Stimulated activated CD4-positive, alpha-beta T cell treated with anti-CD3 and anti-CD28 coated beads, Interleukin-4, amount 100 ng/mL, for 24 hours (primary cell): Measurements from ENCODE around the gene HMCN1.
"Not testable (repeated sequence)": the region's sequence is repeated elsewhere in the genome, so short reads cannot be mapped to it uniquely, and the experiment has no call there.

ENCODE experiments used
- DNase-seq: peaks from one replicate; pipeline ENCODE4 v3.0.0-alpha.2; 2020

The HMCN1 gene

DNA sequence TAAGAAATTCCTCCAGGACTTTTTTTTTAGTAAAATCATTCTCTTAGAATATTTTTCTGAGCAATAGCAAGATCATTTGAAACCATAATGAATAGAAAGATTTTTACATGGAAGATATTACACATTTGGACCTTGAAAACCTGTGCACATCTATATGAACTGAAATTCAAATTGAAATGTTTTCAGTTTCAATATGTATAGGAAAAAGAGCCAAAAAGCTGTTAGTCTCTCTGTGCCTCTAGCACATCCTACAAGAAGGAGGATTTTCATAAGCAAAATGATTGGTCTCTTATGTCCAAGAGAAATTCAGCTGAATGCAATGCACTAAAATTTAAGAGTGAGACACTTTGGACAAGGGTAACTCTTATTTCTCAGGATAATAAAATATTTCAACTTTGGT, 8.2 kb downstream of the HMCN1 start:
- no peak for DNase-seq

DNA sequence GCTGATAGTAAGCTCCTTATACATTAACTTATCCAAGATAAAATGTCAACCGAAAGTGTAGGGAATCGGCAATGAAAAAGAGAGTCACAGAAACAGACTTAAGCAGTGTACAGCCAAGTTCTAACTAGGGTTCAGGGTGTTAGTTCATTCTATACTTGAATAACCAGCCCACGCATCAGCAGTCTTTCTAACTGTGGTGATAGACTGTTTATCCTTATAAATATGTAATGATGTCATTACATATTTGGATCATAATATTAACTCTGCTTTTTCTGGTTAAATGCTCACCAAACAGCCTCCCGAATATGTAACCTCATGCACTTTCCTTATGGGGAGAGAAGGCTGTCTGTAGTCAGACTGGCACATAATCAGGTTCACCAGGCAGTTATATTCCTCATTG, 11.0 kb downstream of the HMCN1 start:
- DNase-seq, result no peak

DNA sequence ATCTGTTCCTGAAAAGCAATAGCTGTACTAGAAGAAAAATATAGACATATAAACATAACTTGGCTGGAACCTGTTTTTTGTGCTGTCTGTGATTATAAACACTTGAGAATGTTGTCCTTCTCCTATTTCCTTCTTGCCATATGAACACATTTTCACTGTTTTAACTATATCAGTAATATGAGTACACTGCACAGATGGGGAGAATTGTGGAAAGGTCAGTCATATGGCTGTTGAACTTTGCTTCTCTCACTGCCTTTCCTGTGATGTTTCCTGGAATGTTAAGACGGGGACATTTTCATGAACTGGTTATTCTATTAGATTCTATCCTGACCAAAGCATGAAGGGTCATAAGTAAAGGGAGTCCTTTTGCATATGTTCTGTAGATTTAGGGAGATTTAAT, 24.9 kb downstream of the HMCN1 start:
- no peak for DNase-seq

DNA sequence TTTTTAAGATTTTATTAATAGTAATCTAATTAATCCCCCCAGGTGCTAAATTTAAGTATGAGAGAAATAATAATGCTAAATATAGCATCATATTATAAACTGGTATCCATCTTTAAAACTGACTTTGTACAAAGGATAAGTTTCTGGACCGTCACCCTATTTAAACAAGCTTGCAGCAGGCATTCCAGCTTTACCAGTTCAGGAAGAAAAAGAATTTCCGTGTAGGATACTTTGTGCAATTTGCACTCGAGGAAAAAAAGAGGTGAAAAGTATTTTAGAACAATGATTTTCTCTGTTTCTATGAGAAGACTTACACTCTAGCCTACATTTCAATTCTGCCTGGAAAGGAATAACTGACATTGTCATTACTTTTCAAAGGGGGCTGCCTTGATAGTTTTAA, 27.6 kb downstream of the HMCN1 start:
- no peak for DNase-seq

DNA sequence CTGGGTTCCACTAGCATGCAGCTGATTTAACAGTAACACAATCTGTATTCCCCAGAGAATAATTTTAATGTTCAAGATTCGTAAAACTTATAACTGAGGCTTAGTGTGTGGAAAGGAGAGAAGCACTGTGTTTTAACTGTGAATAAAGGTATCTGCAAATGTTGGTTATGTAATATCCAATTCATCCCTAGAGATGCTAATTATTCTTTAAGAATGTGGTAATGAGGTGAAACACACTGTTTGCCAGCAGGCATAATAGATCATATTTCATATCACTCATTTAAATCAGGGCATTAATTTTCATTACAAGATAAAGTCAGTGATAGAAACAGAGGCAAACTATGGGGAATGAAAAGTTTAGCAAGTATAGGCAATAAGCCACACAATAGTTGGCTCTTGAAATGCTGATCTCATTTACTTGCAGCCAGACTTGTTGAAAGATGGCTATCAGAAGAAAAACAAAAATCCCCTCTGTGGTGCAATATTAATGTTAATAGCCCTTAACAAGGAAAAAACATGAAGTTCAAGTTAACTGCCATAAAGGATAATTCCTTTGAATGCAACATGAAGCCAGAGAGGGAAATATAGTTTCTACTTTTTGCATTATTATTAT, 33.4 kb downstream of the HMCN1 start:
- no peak for DNase-seq

GRCh38 chr1:185768371-185768770, 34.2 kb downstream of the HMCN1 start:
- no peak for DNase-seq

DNA sequence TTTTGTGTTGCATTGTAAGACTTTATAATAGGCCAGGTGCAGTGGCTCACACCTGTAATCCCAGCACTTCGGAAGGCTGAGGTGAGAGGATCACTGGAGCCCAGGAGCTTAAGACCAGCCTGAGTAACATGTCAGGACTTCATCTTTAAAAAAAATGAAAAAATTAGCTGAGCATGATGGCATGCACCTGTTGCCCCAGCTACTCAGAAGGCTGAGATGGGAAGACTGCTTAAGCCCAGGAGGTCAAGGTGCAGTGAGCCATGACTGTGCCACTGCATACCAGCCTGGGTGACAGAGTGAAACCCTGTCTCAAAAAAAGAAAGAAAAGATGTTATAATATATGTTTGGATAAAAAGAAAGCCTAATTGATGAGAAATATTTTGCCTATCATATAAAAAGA, 34.9 kb downstream of the HMCN1 start:
- no peak for DNase-seq

DNA sequence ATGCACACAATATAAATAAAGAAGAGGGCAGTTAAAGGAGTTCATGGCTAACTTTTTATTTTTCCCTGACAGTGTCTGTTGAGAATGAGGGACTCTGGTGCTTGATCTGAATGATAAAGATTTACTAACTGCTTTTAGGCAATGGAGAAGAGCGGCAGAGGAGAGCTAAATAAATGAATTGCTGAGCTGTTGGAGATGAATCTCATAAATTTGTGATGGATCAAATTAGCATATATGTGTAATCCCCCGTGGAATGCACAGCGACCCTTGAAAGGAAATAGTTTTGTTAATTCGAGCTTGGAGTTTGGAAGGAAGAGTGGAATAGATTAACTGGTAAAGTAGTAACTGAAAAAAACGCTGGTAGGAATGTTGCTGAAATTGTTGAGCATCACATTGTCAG, 40.2 kb downstream of the HMCN1 start:
- DNase-seq, result no peak

DNA sequence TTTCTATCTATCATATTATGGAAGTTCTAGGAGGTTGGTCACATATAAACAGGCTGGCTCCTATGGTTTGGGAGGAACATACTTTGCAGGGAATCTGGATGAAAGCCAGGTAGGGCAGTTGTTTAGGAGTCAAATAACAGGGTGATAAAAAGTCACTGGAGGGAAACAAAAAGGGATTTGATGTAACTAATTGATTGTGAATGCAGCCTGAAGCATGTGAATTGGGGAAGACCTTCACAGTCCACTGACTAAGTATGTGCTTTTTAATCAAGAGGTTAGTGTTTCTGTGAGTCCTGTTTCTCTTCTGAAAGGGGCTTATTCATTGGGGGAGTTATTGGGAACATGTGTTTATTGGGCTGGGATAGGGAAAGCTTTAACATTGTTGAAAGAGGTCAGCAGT, 41.3 kb downstream of the HMCN1 start:
- DNase-seq, result no peak

DNA sequence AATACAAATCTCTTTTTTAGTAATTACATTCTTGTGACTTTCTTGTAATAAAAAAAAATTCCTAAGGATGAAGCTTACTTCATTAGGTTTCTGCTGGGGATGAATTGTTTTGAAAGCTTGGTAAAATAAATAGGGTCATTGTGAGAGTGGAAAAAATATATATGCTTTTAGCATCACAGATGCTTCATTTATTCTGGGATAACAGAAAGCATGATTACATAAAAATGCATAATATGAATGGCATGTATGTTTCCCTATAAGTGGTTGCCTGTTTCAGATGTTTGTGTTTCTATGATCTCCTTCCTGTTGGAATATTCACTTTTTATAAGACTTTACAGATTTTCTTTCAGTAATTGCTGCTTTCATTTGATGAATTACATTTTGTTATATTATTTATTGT, 42.3 kb downstream of the HMCN1 start:
- DNase-seq, result no peak

- DNase-seq, result not testable (repeated sequence)
Observed at GRCh38 chr1:185783860-185784259, 49.7 kb downstream of the HMCN1 start.

DNA sequence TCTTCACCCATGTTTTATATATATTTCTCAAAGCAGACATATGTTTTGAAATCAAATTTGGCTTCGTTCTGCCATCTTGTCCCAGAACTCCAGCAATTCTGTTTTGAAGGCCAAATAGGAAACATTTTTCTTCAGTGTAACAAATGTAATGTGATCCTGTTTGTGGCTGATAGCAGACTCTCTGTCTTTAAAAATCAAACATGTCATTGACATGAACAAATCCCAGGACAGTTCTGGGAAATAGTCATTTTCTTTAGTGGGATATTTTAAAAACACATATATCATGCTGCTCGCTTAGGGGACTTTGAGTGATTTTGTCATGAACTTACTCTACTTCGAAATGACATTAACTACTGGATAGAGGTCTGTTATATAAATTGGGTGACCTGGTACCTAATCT, 51.4 kb downstream of the HMCN1 start:
- no peak for DNase-seq

- no peak for DNase-seq
Observed at GRCh38 chr1:185786524-185786923, 52.3 kb downstream of the HMCN1 start.

DNA sequence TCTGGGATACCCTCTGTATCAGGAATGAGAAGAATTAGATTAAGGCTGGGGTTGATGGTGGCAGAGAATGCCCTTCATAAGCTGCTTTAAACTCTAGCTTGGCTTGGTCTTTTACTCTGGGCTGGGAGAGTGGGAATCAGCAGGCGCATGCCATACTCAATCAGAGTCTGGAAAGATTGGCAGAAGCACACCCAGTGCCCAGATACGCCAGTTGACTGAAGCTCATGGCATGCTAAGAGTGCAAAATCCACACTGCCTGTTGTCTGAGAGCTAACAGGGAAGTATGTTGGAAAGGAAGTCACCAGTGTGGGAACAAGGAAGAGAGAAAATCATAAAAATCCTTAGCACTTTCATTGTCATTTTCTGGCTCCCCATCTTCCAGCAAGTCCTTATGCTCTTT, 53.0 kb downstream of the HMCN1 start:
- no peak for DNase-seq

GRCh38 chr1:185788386-185788785, 54.2 kb downstream of the HMCN1 start:
- no peak for DNase-seq

DNA sequence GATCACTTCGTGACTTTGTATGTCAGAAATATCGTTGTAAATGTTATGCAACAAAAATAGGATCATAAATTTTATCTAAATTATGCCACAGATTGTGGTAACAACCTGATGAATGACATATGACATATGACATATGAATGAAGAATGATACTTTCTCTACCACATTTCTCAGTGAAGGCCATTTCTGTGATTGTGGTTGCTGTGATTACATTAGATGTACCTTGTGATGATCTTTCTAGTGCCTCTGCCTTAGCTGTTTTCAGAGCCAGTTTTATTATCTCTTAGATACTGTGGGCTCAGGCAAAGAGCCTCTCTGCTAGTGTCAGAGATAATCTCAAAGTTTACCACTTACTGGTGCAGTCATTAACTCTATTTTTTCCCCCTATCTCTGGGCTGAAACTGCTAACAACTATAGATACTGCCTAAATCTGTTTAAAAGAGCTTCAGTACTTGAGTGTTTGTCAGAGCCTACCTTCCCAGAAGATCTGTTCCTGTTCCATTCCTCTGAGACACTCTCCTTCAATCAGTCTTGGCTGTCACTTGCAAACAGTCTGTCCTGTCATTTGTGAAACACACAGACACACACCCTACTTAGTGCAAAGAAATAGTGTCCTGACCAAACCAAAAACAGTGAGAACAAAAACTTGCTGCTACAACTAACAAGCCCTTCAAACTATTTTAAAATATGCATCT, 55.5 kb downstream of the HMCN1 start:
- no peak for DNase-seq

- no peak for DNase-seq
Observed at GRCh38 chr1:185790194-185790735, 56.1 kb downstream of the HMCN1 start.

DNA sequence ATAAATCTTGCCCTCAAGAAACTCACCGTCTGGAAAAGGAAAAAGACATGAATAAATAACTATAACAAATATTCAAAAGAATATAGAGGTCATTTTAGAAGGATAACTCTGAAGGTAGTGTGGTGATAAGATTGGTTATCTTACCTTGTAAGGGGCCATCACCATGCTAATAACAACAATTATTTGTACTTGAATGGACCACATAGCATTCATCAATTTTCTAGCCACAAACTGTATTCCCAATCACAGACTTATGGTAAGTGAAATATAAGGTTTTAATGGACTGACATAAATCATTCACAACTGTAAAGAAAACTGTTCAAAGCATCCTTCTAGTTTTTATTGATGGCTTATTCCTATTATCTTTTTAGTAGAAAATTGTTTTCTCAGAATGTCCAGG, 57.8 kb downstream of the HMCN1 start:
- DNase-seq, result no peak

DNA sequence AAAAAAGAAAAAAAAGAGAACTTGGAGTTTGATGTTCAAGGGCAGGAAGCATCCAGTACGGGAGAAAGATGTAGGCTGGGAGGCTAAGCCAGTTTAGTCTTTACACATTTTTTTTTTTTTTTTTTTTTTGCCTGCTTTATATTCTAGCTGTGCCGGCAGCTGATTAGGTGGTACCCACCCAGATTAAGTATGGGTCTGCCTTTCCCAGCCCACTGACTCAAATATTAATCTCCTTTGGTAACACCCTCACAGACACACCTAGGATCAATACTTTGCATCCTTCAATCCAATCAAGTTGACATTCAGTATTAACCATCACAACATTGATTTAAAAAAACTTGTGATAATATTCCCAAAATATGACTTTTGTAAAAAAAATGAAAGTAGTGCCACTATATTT, 60.3 kb downstream of the HMCN1 start:
- DNase-seq, result not testable (repeated sequence)

GRCh38 chr1:185795181-185795580, 61.0 kb downstream of the HMCN1 start:
- DNase-seq, result no peak

GRCh38 chr1:185798505-185798904, 64.3 kb downstream of the HMCN1 start:
- DNase-seq, result no peak

GRCh38 chr1:185803241-185803640, 69.0 kb downstream of the HMCN1 start:
- no peak for DNase-seq

GRCh38 chr1:185804206-185804605, 70.0 kb downstream of the HMCN1 start:
- DNase-seq, result no peak

DNA sequence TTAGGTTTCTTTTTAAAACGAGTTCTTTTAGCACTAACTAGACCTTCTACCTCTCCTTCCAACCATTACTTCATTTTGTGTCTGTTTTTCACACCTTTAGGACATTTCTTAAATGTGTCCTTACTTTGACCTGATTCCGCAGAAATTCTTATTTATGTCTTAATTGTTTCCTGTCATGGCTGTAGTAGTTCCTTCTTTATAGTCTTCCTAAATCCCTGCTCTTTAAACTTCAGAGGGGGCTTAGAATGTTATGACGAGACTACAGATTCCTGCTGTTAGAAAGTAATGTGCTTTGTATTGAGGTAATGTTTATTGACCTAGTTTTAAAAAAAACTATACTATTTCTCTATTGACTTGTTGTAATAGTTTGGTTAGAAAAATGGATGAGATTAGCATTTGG, 70.4 kb downstream of the HMCN1 start:
- DNase-seq, result no peak

GRCh38 chr1:185807275-185807674, 73.1 kb downstream of the HMCN1 start:
- DNase-seq, result no peak
